B cell (primary cell): Measurements from ENCODE around the gene DIPK1B.

Source experiments
- CTCF ChIP-seq: fragments of 200-600 bp; IDR thresholded peaks from one replicate; pipeline ENCODE4 v1.8.0; 2022; ENCODE audit warnings: antibody characterized with exemption, mild to moderate bottlenecking
- EZH2 ChIP-seq: IDR thresholded peaks from 2 replicates; pipeline ENCODE4 v1.6.1; 2012; ENCODE audit warnings: borderline replicate concordance, low read depth, mild to moderate bottlenecking, moderate library complexity, low read length; ENCODE audit not compliant: insufficient read depth, poor library complexity, severe bottlenecking

GRCh38 chr9:136683755-136684154, 28.6 kb upstream of the DIPK1B start:
- no peak for TF ChIP-seq CTCF
- no peak for TF ChIP-seq EZH2
